NCI-H2196 (cell line): ENCODE measurements around the gene PDCD1.
"Not testable (repeated sequence)": the region's sequence is repeated elsewhere in the genome, so short reads cannot be mapped to it uniquely, and the experiment has no call there.

Experiments used
- DNase-seq: peaks from one replicate; lab custom pipeline; 2025; ENCODE audit not compliant: unreplicated experiment; lab: John Stamatoyannopoulos, UW

The PDCD1 gene

GRCh38 chr2:241835611-241836010 lies 23.1 kb downstream of the PDCD1 start:
- no peak for DNase-seq

- no peak for DNase-seq
Measured at GRCh38 chr2:241834527-241835210, 24.0 kb downstream of the PDCD1 start.

GRCh38 chr2:241833756-241834526 lies 24.8 kb downstream of the PDCD1 start:
- DNase-seq, result not testable (repeated sequence)

- DNase-seq, result no peak
Measured at GRCh38 chr2:241833101-241833663, 25.5 kb downstream of the PDCD1 start.

- no peak for DNase-seq
Measured at GRCh38 chr2:241827394-241827793, 31.3 kb downstream of the PDCD1 start.

GRCh38 chr2:241823531-241824437 lies 34.9 kb downstream of the PDCD1 start:
- DNase-seq, result not testable (repeated sequence)

GRCh38 chr2:241822264-241822623 lies 36.5 kb downstream of the PDCD1 start:
- DNase-seq, result no peak

GRCh38 chr2:241821460-241822263 lies 37.0 kb downstream of the PDCD1 start:
- no peak for DNase-seq

- no peak for DNase-seq
Measured at GRCh38 chr2:241820625-241821384, 37.9 kb downstream of the PDCD1 start.

- not testable (repeated sequence) for DNase-seq
Measured at GRCh38 chr2:241819947-241820624, 38.6 kb downstream of the PDCD1 start.

GRCh38 chr2:241818943-241819270 lies 39.8 kb downstream of the PDCD1 start:
- no peak for DNase-seq

- DNase-seq, result no peak
Measured at GRCh38 chr2:241818229-241818942, 40.3 kb downstream of the PDCD1 start.

GRCh38 chr2:241817821-241818215 lies 40.9 kb downstream of the PDCD1 start:
- DNase-seq, result not testable (repeated sequence)

GRCh38 chr2:241817126-241817820 lies 41.4 kb downstream of the PDCD1 start:
- DNase-seq, result no peak

GRCh38 chr2:241816431-241817121 lies 42.1 kb downstream of the PDCD1 start:
- DNase-seq, result no peak

GRCh38 chr2:241815477-241816430 lies 42.9 kb downstream of the PDCD1 start:
- DNase-seq, result no peak
